Spleen (tissue), 7 donors: Measurements from ENCODE around the gene ALCAM.

ENCODE experiments used
- CTCF ChIP-seq, 11 experiments: fragments of 200-600 bp in 7 of 11; fragments of 450-650 bp in 4 of 11; sonication (generic) in 4 of 11; IDR thresholded peaks in 8 of 11; conservative IDR thresholded peaks in 3 of 11; 1 replicate in 7 of 11; 2 replicates in 4 of 11; pipeline versions ENCODE4 v1.4.0 to v1.8.0; 2016 to 2021; ENCODE audit warnings: antibody characterized with exemption in 11 of 11, inconsistent platforms in 4 of 11, mild to moderate bottlenecking in 1 of 11
- POLR2A ChIP-seq, 3 donors: fragments of 450-650 bp; IDR thresholded peaks; one replicate each; pipeline ENCODE4 v1.5.1; 2017; ENCODE audit warnings: antibody characterized with exemption in 3 of 3, mild to moderate bottlenecking in 1 of 3
- donor health status: DM: no; HTN: no; CAD: no; lungs with moderate emphysema.
- donor health status: DM: no; HTN: no; CAD: no.
- donor health status: DM: no; HTN: no; CAD: no.

GRCh38 chr3:105537371-105538080, 170.8 kb downstream of the ALCAM start:
- no peak for TF ChIP-seq CTCF (IDR thresholded peaks at IDR 0.05 in 8 of 11, conservative IDR thresholded peaks at IDR 0.05 in 3 of 11)
- TF ChIP-seq POLR2A (IDR thresholded peaks at IDR 0.05), result no peak
